ENCODE data around the gene ZNF354C. TPM values are rescaled to one million over a fixed set of nuclear protein-coding genes. Genes with fewer than 3 reads are reported as not detected.

ZNF354C gene
- total RNA-seq, 1 donor: 8.6 TPM

GRCh38 chr5:179124273-179124852 lies 64.2 kb downstream of the ZNF354C start:
- no peak for DNase-seq (ENCODE audit: low read depth)

GRCh38 chr5:179124853-179125788 lies 64.9 kb downstream of the ZNF354C start:
- DNase-seq (ENCODE audit: low read depth): no peak

More at GRCh38 chr5:179124273-179124852, 64.2 kb downstream of the ZNF354C start:
- no peak for TF ChIP-seq CTCF (IDR thresholded peaks at IDR 0.05; ENCODE audit: insufficient read depth, low read length)
- H3K4me3 ChIP-seq (ENCODE audit: low read depth, low read length): no peak overlapping the region

GRCh38 chr5:179125789-179126505 lies 65.8 kb downstream of the ZNF354C start:
- no peak overlapping the region for H3K4me3 ChIP-seq (ENCODE audit: low read depth, low read length)
- DNase-seq (ENCODE audit: low read depth): no peak
- TF ChIP-seq CTCF (IDR thresholded peaks at IDR 0.05; ENCODE audit: insufficient read depth, low read length): no peak

More at GRCh38 chr5:179124853-179125788, 64.9 kb downstream of the ZNF354C start:
- H3K4me3 ChIP-seq (ENCODE audit: low read depth, low read length): no peak overlapping the region
- no peak for TF ChIP-seq CTCF (IDR thresholded peaks at IDR 0.05; ENCODE audit: insufficient read depth, low read length)

- H3K4me3 ChIP-seq (ENCODE audit: low read depth, low read length): no peak overlapping the region
- DNase-seq (ENCODE audit: low read depth): no peak
- TF ChIP-seq CTCF (IDR thresholded peaks at IDR 0.05; ENCODE audit: insufficient read depth, low read length): no peak
Measured at GRCh38 chr5:179126506-179126991, 66.4 kb downstream of the ZNF354C start.

GRCh38 chr5:179127136-179128040 lies 67.2 kb downstream of the ZNF354C start:
- TF ChIP-seq CTCF (IDR thresholded peaks at IDR 0.05; ENCODE audit: insufficient read depth, low read length): no peak
- H3K4me3 ChIP-seq (ENCODE audit: low read depth, low read length): no peak overlapping the region
- DNase-seq (ENCODE audit: low read depth): no peak

- H3K4me3 ChIP-seq (ENCODE audit: low read depth, low read length): no peak overlapping the region
- TF ChIP-seq CTCF (IDR thresholded peaks at IDR 0.05; ENCODE audit: insufficient read depth, low read length): no peak
- DNase-seq (ENCODE audit: low read depth): no peak
Measured at GRCh38 chr5:179128041-179128365, 67.8 kb downstream of the ZNF354C start.

All from fibroblast of the aortic adventitia (primary cell).